Activated CD4-positive, alpha-beta T cell treated with anti-CD3 and anti-CD28 coated beads for 4 hours (primary cell): ENCODE measurements around the gene RGPD6.
"Not testable (repeated sequence)": the region's sequence is repeated elsewhere in the genome, so short reads cannot be mapped to it uniquely, and the experiment has no call there.

ENCODE experiments used
- DNase-seq, 2 donors: peaks; one replicate each; pipeline ENCODE4 v3.0.0-alpha.2; 2020

RGPD6 gene

GRCh38 chr2:110480084-110480483 is 96.9 kb downstream of the RGPD6 start:
- DNase-seq, result not testable (repeated sequence)

- DNase-seq, result not testable (repeated sequence)
These were observed 99.7 kb downstream of the RGPD6 start for GRCh38 chr2:110477370-110477769.

- not testable (repeated sequence) for DNase-seq
These were observed 100.1 kb downstream of the RGPD6 start for GRCh38 chr2:110476952-110477351.

GRCh38 chr2:110475627-110476359 is 101.2 kb downstream of the RGPD6 start:
- not testable (repeated sequence) for DNase-seq

GRCh38 chr2:110474898-110475297 is 102.1 kb downstream of the RGPD6 start:
- DNase-seq, result not testable (repeated sequence)

GRCh38 chr2:110473059-110473358 is 104.0 kb downstream of the RGPD6 start:
- DNase-seq, result not testable (repeated sequence)

- DNase-seq, result not testable (repeated sequence)
These were observed 104.6 kb downstream of the RGPD6 start, which contains the start of gene LIMS4 for GRCh38 chr2:110472171-110473058. Gene LIMS4, minus strand, starts transcription at chr2:110472816. Its CDS starts 38 bp downstream, at chr2:110472778.

- not testable (repeated sequence) for DNase-seq
These were observed 108.1 kb downstream of the RGPD6 start for GRCh38 chr2:110468921-110469320.

- not testable (repeated sequence) for DNase-seq
These were observed 111.7 kb downstream of the RGPD6 start for GRCh38 chr2:110465312-110465711.
